SU-DHL-6 (cell line): ENCODE measurements around the gene MAPK14.

Source experiments
- EZH2phosphoT487 ChIP-seq: fragments of 200-600 bp; sonication (generic), shearing (Covaris generic); conservative IDR thresholded peaks from 2 replicates; pipeline ENCODE4 v1.6.1; 2018; ENCODE audit warnings: mild to moderate bottlenecking, antibody characterized with exemption, low read length, moderate library complexity, mixed read lengths
- TF ChIP-seq, protein P1 (sequence below): fragments of 200-600 bp; sonication (generic); IDR thresholded peaks from one replicate; pipeline ENCODE4 v1.5.1; 2017; ENCODE audit warnings: antibody characterized with exemption, mild to moderate bottlenecking, low read length, moderate library complexity; ENCODE audit not compliant: insufficient read depth, poor library complexity, severe bottlenecking

DNA sequence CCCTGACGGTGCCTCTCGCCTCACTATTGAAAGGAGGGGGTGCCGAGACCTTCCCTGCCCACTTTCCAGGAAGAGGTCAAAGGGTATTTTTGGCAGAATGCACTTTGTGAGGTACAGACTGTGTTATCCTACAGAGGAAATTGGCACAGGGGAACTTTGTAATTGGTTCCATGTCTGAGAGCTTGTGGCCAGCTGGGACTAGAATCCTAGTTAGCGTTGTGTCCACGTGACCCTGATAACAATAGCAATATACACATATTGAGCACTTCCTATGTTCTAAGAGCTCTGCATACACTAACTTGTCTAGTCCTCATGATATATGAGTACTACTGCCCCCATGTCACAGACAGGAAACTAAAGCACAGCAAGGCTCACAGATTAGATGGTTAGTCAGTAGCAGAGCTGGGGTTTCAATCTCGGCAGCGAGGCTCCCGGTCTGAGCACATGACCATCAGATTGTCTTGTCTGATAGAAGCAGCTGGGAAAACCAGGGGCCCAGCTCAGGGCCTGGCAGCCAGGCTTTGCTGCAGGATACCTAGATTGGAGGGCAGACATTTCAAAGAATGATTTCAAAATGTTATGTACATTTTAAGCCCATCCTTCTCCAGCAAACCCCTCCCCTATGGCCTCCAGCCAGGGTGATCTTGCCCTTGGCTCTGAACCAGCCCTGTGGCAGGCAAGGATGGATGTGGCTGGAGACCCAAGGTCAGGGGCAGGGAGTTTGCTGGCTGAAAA lies 104.1 kb downstream of the MAPK14 start:
- TF ChIP-seq, protein P1, sequence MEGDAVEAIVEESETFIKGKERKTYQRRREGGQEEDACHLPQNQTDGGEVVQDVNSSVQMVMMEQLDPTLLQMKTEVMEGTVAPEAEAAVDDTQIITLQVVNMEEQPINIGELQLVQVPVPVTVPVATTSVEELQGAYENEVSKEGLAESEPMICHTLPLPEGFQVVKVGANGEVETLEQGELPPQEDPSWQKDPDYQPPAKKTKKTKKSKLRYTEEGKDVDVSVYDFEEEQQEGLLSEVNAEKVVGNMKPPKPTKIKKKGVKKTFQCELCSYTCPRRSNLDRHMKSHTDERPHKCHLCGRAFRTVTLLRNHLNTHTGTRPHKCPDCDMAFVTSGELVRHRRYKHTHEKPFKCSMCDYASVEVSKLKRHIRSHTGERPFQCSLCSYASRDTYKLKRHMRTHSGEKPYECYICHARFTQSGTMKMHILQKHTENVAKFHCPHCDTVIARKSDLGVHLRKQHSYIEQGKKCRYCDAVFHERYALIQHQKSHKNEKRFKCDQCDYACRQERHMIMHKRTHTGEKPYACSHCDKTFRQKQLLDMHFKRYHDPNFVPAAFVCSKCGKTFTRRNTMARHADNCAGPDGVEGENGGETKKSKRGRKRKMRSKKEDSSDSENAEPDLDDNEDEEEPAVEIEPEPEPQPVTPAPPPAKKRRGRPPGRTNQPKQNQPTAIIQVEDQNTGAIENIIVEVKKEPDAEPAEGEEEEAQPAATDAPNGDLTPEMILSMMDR, result no peak
- no peak for TF ChIP-seq EZH2phosphoT487
